OCI-LY7 (cell line): ENCODE results near the gene SH3RF1. TPM values are rescaled to one million over a fixed set of nuclear protein-coding genes. Genes with fewer than 3 reads are reported as not detected.

Experiments
- BruUV-seq: library from RNA; stranded (reverse); fragments of 400-500 nt; replicated peaks from 2 replicates; lab custom pipeline; 2021; lab: Mats Ljungman, UMichigan
- CTCF ChIA-PET: fragments of 300-600 bp; sonication (Branson Sonifier 250); formaldehyde crosslinking; loops from one replicate; lab custom pipeline; 2022; ENCODE audit warnings: antibody characterized with exemption; ENCODE audit not compliant: unreplicated experiment; lab: Charles Lee
- POLR2A ChIA-PET: fragments of 300-600 bp; sonication (Branson Sonifier 250); formaldehyde crosslinking; loops from one replicate; lab custom pipeline; 2022; ENCODE audit warnings: antibody characterized with exemption; lab: Charles Lee
- DNase-seq: peaks from one replicate; pipeline ENCODE4 v3.0.0-alpha.2; 2015; ENCODE audit warnings: low spot score
- H2AFZ ChIP-seq: fragments of 200-600 bp; sonication (generic), shearing (Covaris generic); 2 replicates; pipeline ENCODE4 v1.6.1; 2014; ENCODE audit warnings: mild to moderate bottlenecking, antibody characterized with exemption, low read length, moderate library complexity
- H3K27ac ChIP-seq: fragments of 200-600 bp; sonication (generic); 2 replicates; pipeline ENCODE4 v1.5.1; 2014; ENCODE audit warnings: mixed run types, low read depth, mild to moderate bottlenecking, moderate library complexity, low read length, inconsistent platforms; ENCODE audit not compliant: poor library complexity, severe bottlenecking
- H3K36me3 ChIP-seq: fragments of 200-600 bp; sonication (generic); 2 replicates; pipeline ENCODE4 v1.6.1; 2014; ENCODE audit warnings: mild to moderate bottlenecking, antibody characterized with exemption, low read length, moderate library complexity, mixed read lengths; ENCODE audit not compliant: insufficient read depth
- H3K4me1 ChIP-seq: fragments of 200-600 bp; sonication (generic); 2 replicates; pipeline ENCODE4 v1.5.1; 2014; ENCODE audit warnings: mild to moderate bottlenecking, low read length; ENCODE audit not compliant: insufficient read depth, poor library complexity, severe bottlenecking
- H3K4me2 ChIP-seq: fragments of 200-600 bp; sonication (generic); 2 replicates; pipeline ENCODE4 v1.6.1; 2014; ENCODE audit warnings: mild to moderate bottlenecking, low read length
- H3K4me3 ChIP-seq: fragments of 200-600 bp; sonication (generic); 2 replicates; pipeline ENCODE4 v1.5.1; 2014; ENCODE audit warnings: mild to moderate bottlenecking, low read depth, low read length; ENCODE audit not compliant: poor library complexity, severe bottlenecking
- H3K79me2 ChIP-seq: fragments of 200-600 bp; sonication (generic); 2 replicates; pipeline ENCODE4 v1.6.1; 2016; ENCODE audit warnings: low read depth, mild to moderate bottlenecking, low read length, moderate library complexity, mixed read lengths; ENCODE audit not compliant: insufficient read depth
- H3K9me2 ChIP-seq: fragments of 200-600 bp; sonication (generic); 2 replicates; pipeline ENCODE4 v1.6.1; 2016; ENCODE audit warnings: mild to moderate bottlenecking, low read length, mixed read lengths; ENCODE audit not compliant: insufficient read depth
- H3K9me3 ChIP-seq: fragments of 200-600 bp; sonication (generic); 2 replicates; pipeline ENCODE4 v1.6.1; 2014; ENCODE audit warnings: mild to moderate bottlenecking, mixed run types, low read length, mixed read lengths
- H4K20me1 ChIP-seq: fragments of 200-600 bp; sonication (generic); 2 replicates; pipeline ENCODE4 v1.6.1; 2014; ENCODE audit warnings: mild to moderate bottlenecking, antibody characterized with exemption, low read length, moderate library complexity, mixed read lengths; ENCODE audit not compliant: insufficient read depth
- EZH2phosphoT487 ChIP-seq: fragments of 200-600 bp; sonication (generic); IDR thresholded peaks from 2 replicates; pipeline ENCODE4 v1.6.1; 2018; ENCODE audit warnings: low read depth, borderline replicate concordance, mild to moderate bottlenecking, mixed run types, antibody characterized with exemption, low read length, moderate library complexity, mixed read lengths
- intact Hi-C: fragments of 100-400 bp; cut with micrococcal nuclease; formaldehyde crosslinking; loops from one replicate; pipeline ENCODE4 v1.10.0; 2022; ENCODE audit not compliant: unreplicated experiment
- total RNA-seq, 2 experiments: library from RNA; depleted of rRNA in 1 of 2; stranded (reverse); fragments of >200 nt in 1 of 2; shearing (Covaris generic) in 1 of 2; gene quantifications; 2 replicates each; pipeline ENCODE4 v1.2.3, GENCODE V29; 2014 to 2022
- TF ChIP-seq, protein P1 (sequence below): fragments of 200-600 bp; sonication (generic); conservative IDR thresholded peaks from 2 replicates; pipeline ENCODE4 v1.5.1; 2014; ENCODE audit warnings: mild to moderate bottlenecking, antibody characterized with exemption, low read length, moderate library complexity, mixed read lengths

The SH3RF1 gene
- total RNA-seq, 2 experiments from 2014 or later = not detected

DNA sequence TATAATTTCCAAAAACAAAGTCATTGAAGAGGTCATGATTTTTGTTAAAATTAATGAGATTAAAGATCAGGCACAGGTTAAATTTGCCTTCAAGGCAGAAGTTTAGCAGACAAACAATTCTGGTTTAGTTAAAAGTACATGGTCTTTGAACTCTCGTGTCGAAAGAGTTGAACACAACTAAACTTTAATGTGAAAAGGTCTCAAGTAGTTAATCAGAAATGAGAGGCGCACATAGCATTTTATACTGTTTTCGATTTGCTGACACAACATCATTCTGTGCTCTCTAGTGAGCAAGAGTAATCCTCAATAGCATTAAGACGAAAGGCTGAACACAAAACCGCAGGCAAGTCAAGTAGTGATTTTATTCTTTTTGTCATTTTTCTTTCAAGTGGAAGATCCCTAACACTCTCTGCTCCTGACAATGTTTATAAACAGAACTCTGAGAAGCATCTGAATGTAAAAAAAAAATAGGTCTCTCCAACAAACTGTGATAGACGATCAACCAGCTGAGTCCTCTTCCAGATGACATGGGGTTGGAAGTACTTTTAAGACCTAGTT is 49.8 kb downstream of the SH3RF1 start:
- TF ChIP-seq, protein P1, sequence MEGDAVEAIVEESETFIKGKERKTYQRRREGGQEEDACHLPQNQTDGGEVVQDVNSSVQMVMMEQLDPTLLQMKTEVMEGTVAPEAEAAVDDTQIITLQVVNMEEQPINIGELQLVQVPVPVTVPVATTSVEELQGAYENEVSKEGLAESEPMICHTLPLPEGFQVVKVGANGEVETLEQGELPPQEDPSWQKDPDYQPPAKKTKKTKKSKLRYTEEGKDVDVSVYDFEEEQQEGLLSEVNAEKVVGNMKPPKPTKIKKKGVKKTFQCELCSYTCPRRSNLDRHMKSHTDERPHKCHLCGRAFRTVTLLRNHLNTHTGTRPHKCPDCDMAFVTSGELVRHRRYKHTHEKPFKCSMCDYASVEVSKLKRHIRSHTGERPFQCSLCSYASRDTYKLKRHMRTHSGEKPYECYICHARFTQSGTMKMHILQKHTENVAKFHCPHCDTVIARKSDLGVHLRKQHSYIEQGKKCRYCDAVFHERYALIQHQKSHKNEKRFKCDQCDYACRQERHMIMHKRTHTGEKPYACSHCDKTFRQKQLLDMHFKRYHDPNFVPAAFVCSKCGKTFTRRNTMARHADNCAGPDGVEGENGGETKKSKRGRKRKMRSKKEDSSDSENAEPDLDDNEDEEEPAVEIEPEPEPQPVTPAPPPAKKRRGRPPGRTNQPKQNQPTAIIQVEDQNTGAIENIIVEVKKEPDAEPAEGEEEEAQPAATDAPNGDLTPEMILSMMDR = no peak
- no peak for TF ChIP-seq EZH2phosphoT487
- H3K36me3 ChIP-seq = no peaks in the 10 kb centered on the region
- H3K4me2 ChIP-seq = no peak overlapping the region
- intact Hi-C loops = no loop called here
- no peaks in the 10 kb centered on the region for H3K79me2 ChIP-seq
- no peaks in the 10 kb centered on the region for H3K9me3 ChIP-seq
- H3K9me2 ChIP-seq = no peaks in the 10 kb centered on the region
- H3K27ac ChIP-seq = no peak overlapping the region
- no peak overlapping the region for H3K4me3 ChIP-seq
- ChIA-PET POLR2A (interaction anchor here (1.1 kb wide), 1 partner anchor 8 kb away, joined by 3 read pairs; no protein-coding TSS in a partner anchor), CTCF (no interaction called here)
- H3K4me1 ChIP-seq = no peaks in the 10 kb centered on the region
- no peak overlapping the region for H2AFZ ChIP-seq
- no peak for DNase-seq
- no TSS peak for BruUV-seq
- H4K20me1 ChIP-seq = no peaks in the 10 kb centered on the region

DNA sequence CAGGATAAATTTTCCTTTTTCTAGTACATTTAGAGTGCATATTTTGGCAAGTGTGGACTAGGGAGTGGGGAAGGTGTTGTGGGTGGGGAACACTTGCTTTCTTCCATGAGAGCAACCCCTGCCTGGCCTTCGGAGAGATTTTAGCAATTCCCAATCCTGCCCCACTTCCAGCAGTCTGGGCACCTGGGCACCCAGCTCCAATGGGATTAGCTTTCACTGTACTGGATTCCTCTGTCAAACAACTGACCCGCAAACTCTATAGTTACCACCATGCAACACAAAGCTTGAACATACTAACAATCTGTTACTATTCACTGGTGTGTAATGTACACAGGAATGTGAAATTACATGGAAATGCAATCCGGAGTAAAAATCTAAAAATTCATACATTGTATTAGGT is 50.3 kb downstream of the SH3RF1 start:
- no peak for DNase-seq
- Histone ChIP-seq H3K79me2 (no peaks in the 10 kb centered on the region), H3K4me2 (no peak overlapping the region), H3K4me3 (no peak overlapping the region), H3K36me3 (no peaks in the 10 kb centered on the region), H3K4me1 (no peaks in the 10 kb centered on the region), H3K9me3 (no peaks in the 10 kb centered on the region), H2AFZ (no peak overlapping the region), H4K20me1 (no peaks in the 10 kb centered on the region), H3K27ac (no peak overlapping the region), H3K9me2 (no peaks in the 10 kb centered on the region)
- intact Hi-C loops = no loop called here
- no TSS peak for BruUV-seq
- no peak for TF ChIP-seq EZH2phosphoT487
- TF ChIP-seq, protein P1 = no peak
- CTCF ChIA-PET = no interaction called here
- POLR2A ChIA-PET = no interaction called here

DNA sequence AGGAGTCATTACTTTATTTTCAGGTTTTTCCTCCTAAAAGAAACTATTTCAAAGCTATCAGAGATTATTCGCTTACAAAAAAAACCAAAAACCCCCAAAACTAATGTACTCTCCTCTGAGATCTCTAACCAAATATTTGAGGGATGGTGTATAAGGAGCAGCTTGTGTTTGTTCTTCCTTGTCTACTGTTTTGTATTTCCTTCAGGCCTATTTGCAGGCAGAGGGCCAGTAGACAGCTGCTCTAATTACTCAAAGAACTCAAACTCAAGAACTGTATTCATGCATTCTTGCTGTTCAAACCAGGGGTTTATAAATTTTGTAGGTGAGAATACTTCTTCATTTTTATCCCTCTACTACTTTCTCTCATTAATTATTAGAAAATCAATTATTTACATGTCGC is 51.3 kb downstream of the SH3RF1 start:
- CTCF ChIA-PET = no interaction called here

More for the DNA sequence above, 51.3 kb downstream of the SH3RF1 start:
- H2AFZ ChIP-seq = no peak overlapping the region
- no peaks in the 10 kb centered on the region for H3K79me2 ChIP-seq
- H3K36me3 ChIP-seq = no peaks in the 10 kb centered on the region
- BruUV-seq = no TSS peak
- H3K4me1 ChIP-seq = no peaks in the 10 kb centered on the region
- H3K9me3 ChIP-seq = no peaks in the 10 kb centered on the region
- no peaks in the 10 kb centered on the region for H4K20me1 ChIP-seq
- POLR2A ChIA-PET = interaction anchor here (0.6 kb wide), 1 partner anchor 140 kb away, joined by 3 read pairs; no protein-coding TSS in a partner anchor
- H3K4me2 ChIP-seq = no peak overlapping the region
- TF ChIP-seq, protein P1 = no peak
- no peak for TF ChIP-seq EZH2phosphoT487
- H3K9me2 ChIP-seq = no peaks in the 10 kb centered on the region
- H3K27ac ChIP-seq = no peak overlapping the region
- intact Hi-C loops = no loop called here
- no peak overlapping the region for H3K4me3 ChIP-seq
- DNase-seq = no peak
